AG09309 (cell line): ENCODE data around the gene HLA-DQB1.
"Not testable (repeated sequence)": the region's sequence is repeated elsewhere in the genome, so short reads cannot be mapped to it uniquely, and the experiment has no call there.

Experiments used
- DNase-seq: peaks from one replicate; pipeline ENCODE4 v3.0.0-alpha.2; 2010; ENCODE audit warnings: low read depth
- H3K4me3 ChIP-seq: 2 replicates; pipeline ENCODE4 v1.5.1; 2011; ENCODE audit warnings: mild to moderate bottlenecking, low read depth, low read length, moderate library complexity; ENCODE audit not compliant: control insufficient read depth
- CTCF ChIP-seq: IDR thresholded peaks from 2 replicates; pipeline ENCODE4 v1.5.1; 2011; ENCODE audit warnings: mild to moderate bottlenecking, low read depth, low read length, inconsistent platforms; ENCODE audit not compliant: insufficient read depth, control insufficient read depth; ENCODE audit errors: missing control alignments

HLA-DQB1 gene

GRCh38 chr6:32645047-32645703, 21.3 kb downstream of the HLA-DQB1 start:
- H3K4me3 ChIP-seq, result no peak overlapping the region
- no peak for DNase-seq
- TF ChIP-seq CTCF, result no peak

- no peak for DNase-seq
- TF ChIP-seq CTCF, result no peak
- H3K4me3 ChIP-seq, result no peak overlapping the region
Observed at GRCh38 chr6:32643904-32644303, 22.6 kb downstream of the HLA-DQB1 start.

GRCh38 chr6:32642720-32643106, 23.7 kb downstream of the HLA-DQB1 start:
- DNase-seq, result no peak
- no peak for TF ChIP-seq CTCF
- no peak overlapping the region for H3K4me3 ChIP-seq

GRCh38 chr6:32641785-32642719, 24.4 kb downstream of the HLA-DQB1 start:
- H3K4me3 ChIP-seq, DNase-seq: not testable (repeated sequence)

- H3K4me3 ChIP-seq, result no peak overlapping the region
- DNase-seq, result no peak
- TF ChIP-seq CTCF, result no peak
Observed at GRCh38 chr6:32641122-32641521, 25.3 kb downstream of the HLA-DQB1 start.

- DNase-seq, result no peak
- TF ChIP-seq CTCF, result no peak
- no peak overlapping the region for H3K4me3 ChIP-seq
Observed at GRCh38 chr6:32639440-32640394, 26.7 kb downstream of the HLA-DQB1 start.
